ENCODE measurements around the gene COA5.

Gene COA5

DNA sequence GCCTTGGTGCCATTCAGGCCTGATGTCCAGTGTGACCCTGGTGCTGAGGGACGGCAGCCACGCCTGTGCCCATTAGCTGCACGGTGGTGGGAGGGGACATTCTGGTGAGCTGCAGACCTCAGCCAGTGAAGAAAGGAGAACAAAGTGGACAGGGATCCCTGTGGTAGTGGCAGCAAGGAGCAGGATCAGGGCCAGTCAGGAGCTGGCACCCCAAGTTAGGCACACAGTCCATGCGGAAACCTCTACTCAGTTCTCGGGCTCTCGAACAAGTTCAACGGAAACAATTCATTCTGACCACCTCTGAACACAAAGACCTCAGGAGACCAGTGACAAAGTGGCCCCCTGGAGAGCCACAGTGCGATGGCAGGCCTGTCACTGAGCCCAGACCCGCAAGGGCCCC is 30.1 kb downstream of the COA5 start:
- H3K4me1 ChIP-seq (ENCODE audit: control insufficient read depth, insufficient read depth, low read length), result no peaks in the 10 kb centered on the region
- no peaks in the 10 kb centered on the region for H3K27me3 ChIP-seq (ENCODE audit: control insufficient read depth, insufficient read depth, low read length)
- H3K9ac ChIP-seq (ENCODE audit: low read length), result no peak overlapping the region
- peaks cover 15% of the 10 kb centered on the region for H3K36me3 ChIP-seq (ENCODE audit: control insufficient read depth, insufficient read depth, low read length)
- H3K27ac ChIP-seq (ENCODE audit: low read depth, low read length), result no peak overlapping the region
- no peak overlapping the region for H3K4me3 ChIP-seq (ENCODE audit: low read length)

DNA sequence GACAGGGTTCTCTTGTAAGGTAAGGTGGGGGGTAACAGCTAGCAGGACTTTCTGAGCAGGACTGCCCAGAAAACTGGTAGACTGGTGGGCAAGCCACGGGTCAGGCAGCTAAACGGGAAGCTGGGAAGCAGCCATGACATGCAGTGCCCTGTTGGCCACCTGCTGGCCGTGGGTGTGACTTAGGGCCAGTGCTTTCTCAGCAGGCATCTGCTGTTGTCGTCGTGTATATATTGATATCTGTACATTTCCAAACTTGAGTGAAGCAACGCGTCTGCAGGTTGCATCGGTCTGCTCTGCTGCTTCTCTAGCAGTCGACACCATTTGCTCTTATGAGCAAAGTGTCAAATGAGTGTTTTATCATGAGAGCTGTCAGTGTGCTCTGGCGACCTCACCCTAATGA is 31.0 kb downstream of the COA5 start:
- Histone ChIP-seq H3K4me3 (ENCODE audit: low read length) (no peak overlapping the region), H3K27ac (ENCODE audit: low read depth, low read length) (no peak overlapping the region), H3K4me1 (ENCODE audit: control insufficient read depth, insufficient read depth, low read length) (no peaks in the 10 kb centered on the region), H3K36me3 (ENCODE audit: control insufficient read depth, insufficient read depth, low read length) (peaks cover 10% of the 10 kb centered on the region), H3K9ac (ENCODE audit: low read length) (no peak overlapping the region), H3K27me3 (ENCODE audit: control insufficient read depth, insufficient read depth, low read length) (no peaks in the 10 kb centered on the region)

DNA sequence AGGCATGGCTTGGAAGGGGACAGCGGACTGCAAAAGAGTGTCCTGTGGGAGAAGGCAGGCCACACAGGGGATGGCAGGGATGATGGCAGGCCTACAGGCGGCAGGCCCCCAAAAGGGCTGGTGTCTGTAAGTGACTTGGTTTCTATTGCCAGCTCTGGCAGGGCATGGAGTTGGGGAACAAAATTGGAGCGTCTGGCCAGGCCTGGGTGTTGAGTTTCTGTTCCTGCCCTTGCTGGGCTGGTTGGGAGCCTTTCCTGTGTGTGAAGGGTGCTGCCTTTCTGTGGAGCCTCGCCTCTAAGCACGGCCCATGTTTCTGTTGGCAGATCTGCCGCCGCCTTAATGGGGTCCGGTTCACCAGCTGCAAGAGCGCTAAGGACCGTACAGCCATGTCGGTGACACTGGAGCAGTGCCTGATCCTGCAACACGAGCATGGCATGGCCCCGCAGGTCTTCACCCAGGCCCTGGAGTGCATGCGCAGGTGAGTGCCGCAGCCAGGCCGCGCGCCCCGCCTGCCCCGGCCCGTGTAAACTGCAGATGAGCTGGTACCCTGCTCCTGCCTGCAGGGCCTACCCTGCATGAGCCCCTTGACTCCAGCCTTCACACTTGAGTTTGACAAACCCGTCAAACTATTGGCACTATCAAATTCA is 31.5 kb downstream of the COA5 start:
- H3K27me3 ChIP-seq (ENCODE audit: control insufficient read depth, insufficient read depth, low read length), result no peaks in the 10 kb centered on the region
- no peak overlapping the region for H3K4me3 ChIP-seq (ENCODE audit: low read length)
- no peak overlapping the region for H3K9ac ChIP-seq (ENCODE audit: low read length)
- H3K27ac ChIP-seq (ENCODE audit: low read depth, low read length), result no peak overlapping the region
- H3K36me3 ChIP-seq (ENCODE audit: control insufficient read depth, insufficient read depth, low read length), result peaks cover 10% of the 10 kb centered on the region
- no peaks in the 10 kb centered on the region for H3K4me1 ChIP-seq (ENCODE audit: control insufficient read depth, insufficient read depth, low read length)

DNA sequence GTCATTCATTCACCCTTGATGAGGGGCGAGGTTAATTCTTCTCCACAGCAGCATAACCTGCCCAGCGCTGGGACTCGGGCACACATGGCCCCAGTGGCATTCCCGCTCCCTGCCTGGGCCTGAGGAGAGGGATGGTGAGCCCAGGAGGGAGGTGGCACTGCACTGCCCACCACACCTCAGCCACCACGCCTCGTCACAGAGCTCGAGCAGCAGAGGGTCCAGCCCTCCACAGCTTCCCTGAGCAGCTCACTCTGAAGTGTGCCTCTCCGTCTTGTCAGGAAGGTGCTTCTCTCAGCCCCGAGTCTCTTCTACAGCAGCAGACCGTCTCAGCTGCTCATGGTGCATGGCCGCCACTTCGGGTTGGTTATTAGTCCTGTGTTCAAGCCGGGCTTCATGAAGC is 34.9 kb downstream of the COA5 start:
- Histone ChIP-seq H3K36me3 (ENCODE audit: control insufficient read depth, insufficient read depth, low read length) (peaks cover 34% of the 10 kb centered on the region), H3K27ac (ENCODE audit: low read depth, low read length) (no peak overlapping the region), H3K27me3 (ENCODE audit: control insufficient read depth, insufficient read depth, low read length) (peaks cover 2% of the 10 kb centered on the region), H3K9ac (ENCODE audit: low read length) (no peak overlapping the region), H3K4me1 (ENCODE audit: control insufficient read depth, insufficient read depth, low read length) (no peaks in the 10 kb centered on the region), H3K4me3 (ENCODE audit: low read length) (no peak overlapping the region)

DNA sequence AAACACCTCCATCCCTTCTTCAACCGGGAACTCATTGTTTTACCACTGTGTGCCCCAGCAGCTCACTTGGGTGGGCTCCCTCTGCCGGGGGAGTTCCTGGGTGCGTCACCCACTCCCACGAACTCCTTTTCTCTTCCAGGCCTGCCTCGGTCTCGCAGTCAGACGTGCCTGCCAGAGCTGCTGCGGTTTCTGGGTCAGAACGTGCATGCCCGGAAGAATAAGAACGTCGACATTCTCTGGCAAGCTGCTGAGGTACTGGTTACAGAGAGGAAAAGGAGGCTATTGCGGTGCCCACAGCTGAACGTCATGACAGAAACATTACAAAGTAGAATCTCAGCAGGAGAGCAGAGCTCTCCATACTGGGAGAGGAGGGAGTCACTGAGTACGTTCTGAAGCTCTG is 35.6 kb downstream of the COA5 start:
- Histone ChIP-seq H3K4me3 (ENCODE audit: low read length) (no peak overlapping the region), H3K27me3 (ENCODE audit: control insufficient read depth, insufficient read depth, low read length) (peaks cover 2% of the 10 kb centered on the region), H3K9ac (ENCODE audit: low read length) (no peak overlapping the region), H3K27ac (ENCODE audit: low read depth, low read length) (no peak overlapping the region), H3K4me1 (ENCODE audit: control insufficient read depth, insufficient read depth, low read length) (no peaks in the 10 kb centered on the region), H3K36me3 (ENCODE audit: control insufficient read depth, insufficient read depth, low read length) (peaks cover 41% of the 10 kb centered on the region)

DNA sequence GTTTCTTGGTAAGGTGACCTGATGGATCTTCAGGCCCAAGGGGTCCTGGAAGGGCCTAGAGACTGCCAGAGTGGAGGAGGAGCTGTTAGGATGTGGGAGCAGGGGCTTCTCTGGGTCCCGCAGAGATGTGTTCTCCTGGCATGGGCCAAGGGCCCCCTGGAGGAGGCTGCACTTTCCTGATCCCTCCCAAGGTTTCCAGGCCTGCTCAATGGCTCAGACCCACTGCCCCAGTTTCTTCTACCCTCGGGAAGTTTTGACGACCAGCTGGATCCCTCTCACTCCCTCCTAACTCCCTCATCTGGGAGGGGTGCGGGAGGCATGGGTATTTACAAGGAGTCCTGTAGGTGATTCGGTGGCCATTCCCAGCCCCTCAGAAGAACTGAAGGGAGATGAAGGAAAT is 36.1 kb downstream of the COA5 start:
- no peaks in the 10 kb centered on the region for H3K4me1 ChIP-seq (ENCODE audit: control insufficient read depth, insufficient read depth, low read length)
- H3K4me3 ChIP-seq (ENCODE audit: low read length), result no peak overlapping the region
- peaks cover 46% of the 10 kb centered on the region for H3K36me3 ChIP-seq (ENCODE audit: control insufficient read depth, insufficient read depth, low read length)
- H3K27ac ChIP-seq (ENCODE audit: low read depth, low read length), result no peak overlapping the region
- no peak overlapping the region for H3K9ac ChIP-seq (ENCODE audit: low read length)
- H3K27me3 ChIP-seq (ENCODE audit: control insufficient read depth, insufficient read depth, low read length), result peaks cover 2% of the 10 kb centered on the region

DNA sequence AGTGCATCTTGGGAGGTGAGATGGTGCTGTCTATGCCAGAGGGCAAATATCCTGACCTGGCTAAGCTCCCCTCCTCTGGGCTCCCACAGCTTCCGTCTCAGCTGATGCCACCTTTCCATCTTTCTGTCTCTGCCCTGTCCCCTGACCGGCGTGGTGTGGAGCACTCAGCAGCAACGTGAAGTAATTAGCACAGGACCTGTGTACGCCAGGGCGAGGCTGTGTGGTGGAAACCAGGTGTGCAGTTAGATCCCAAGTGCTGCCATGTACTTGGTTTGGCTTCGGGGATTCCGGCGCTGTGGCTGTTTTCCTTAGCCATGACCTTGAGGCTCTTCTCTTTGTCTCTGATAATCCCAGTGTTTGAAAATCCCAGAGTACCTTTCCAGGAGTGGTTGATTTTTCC is 36.5 kb downstream of the COA5 start:
- H3K36me3 ChIP-seq (ENCODE audit: control insufficient read depth, insufficient read depth, low read length), result peaks cover 49% of the 10 kb centered on the region
- no peaks in the 10 kb centered on the region for H3K4me1 ChIP-seq (ENCODE audit: control insufficient read depth, insufficient read depth, low read length)
- H3K27me3 ChIP-seq (ENCODE audit: control insufficient read depth, insufficient read depth, low read length), result peaks cover 2% of the 10 kb centered on the region
- H3K27ac ChIP-seq (ENCODE audit: low read depth, low read length), result no peak overlapping the region
- no peak overlapping the region for H3K4me3 ChIP-seq (ENCODE audit: low read length)
- H3K9ac ChIP-seq (ENCODE audit: low read length), result no peak overlapping the region

DNA sequence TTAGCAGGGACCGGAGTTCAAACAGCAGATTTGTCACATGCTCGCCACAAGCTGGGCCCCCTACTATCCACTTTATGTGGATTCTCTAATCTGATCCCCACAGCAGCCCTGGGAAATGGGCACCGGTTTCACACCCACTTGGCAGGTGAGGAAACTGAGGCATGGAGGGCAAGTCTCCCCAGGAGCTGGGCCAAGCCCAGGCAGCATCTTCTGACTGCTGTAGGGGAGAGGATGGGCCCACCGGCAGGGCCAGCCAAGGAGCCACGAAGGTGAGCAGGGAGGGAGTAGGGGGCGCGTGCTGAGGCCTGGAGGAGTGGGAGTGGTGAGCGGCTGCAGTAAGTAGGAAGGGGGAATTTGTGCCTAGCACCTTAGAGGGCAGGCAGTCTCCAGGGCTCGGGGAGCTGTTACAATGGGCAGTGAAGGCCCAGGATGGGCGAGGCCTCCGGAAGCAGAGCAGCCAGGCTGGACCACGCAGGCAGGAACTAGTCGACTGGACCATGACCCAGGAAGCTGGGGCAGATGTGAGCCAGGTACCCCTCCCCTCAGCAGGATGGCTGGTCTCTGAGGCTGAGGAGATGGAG is 37.1 kb downstream of the COA5 start:
- peaks cover 53% of the 10 kb centered on the region for H3K36me3 ChIP-seq (ENCODE audit: control insufficient read depth, insufficient read depth, low read length)
- no peaks in the 10 kb centered on the region for H3K4me1 ChIP-seq (ENCODE audit: control insufficient read depth, insufficient read depth, low read length)
- peaks cover 2% of the 10 kb centered on the region for H3K27me3 ChIP-seq (ENCODE audit: control insufficient read depth, insufficient read depth, low read length)
- H3K27ac ChIP-seq (ENCODE audit: low read depth, low read length), result no peak overlapping the region
- H3K9ac ChIP-seq (ENCODE audit: low read length), result no peak overlapping the region
- H3K4me3 ChIP-seq (ENCODE audit: low read length), result no peak overlapping the region

DNA sequence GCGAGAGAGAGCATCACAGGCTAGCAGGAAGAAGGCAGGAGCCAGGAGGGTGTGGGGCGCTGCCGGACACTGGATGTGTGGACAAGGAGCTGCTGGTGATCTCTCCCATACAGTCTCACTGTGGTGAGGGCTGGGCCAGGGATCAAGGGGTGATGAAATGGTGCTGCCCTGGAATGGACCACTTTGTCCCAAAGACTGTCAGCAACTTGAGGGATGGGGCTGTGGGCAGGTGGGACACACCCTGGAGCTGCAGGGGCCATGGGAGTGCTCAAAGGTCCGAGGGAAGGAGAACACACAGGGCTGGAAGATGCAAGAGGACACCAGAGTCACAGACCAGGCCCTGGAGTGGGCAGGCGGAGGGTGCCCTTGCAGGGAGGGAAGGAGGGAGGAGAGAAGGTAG is 38.0 kb downstream of the COA5 start:
- peaks cover 2% of the 10 kb centered on the region for H3K27me3 ChIP-seq (ENCODE audit: control insufficient read depth, insufficient read depth, low read length)
- no peaks in the 10 kb centered on the region for H3K4me1 ChIP-seq (ENCODE audit: control insufficient read depth, insufficient read depth, low read length)
- H3K36me3 ChIP-seq (ENCODE audit: control insufficient read depth, insufficient read depth, low read length), result peaks cover 54% of the 10 kb centered on the region
- no peak overlapping the region for H3K9ac ChIP-seq (ENCODE audit: low read length)
- no peak overlapping the region for H3K27ac ChIP-seq (ENCODE audit: low read depth, low read length)
- no peak overlapping the region for H3K4me3 ChIP-seq (ENCODE audit: low read length)

DNA sequence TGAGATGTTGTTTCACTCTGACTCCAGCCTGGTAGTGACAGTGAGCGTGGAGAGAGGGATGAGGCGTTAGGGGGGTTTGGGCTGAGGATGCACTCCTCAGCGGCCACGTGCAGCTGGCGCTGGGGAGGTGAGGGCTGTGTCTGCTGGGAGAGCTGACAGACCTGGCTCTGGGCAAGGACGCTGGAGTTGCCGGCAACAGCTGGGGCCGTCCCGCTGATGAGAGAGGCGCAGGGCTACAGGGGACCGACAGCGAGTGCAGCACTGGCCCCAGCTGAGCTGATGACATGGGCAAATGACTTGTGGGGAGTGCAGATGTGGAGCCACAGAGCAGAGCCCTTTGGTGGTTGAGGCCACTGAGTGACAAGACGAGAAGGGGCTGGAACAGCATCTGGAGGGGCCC is 38.4 kb downstream of the COA5 start:
- Histone ChIP-seq H3K4me1 (ENCODE audit: control insufficient read depth, insufficient read depth, low read length) (no peaks in the 10 kb centered on the region), H3K27ac (ENCODE audit: low read depth, low read length) (no peak overlapping the region), H3K27me3 (ENCODE audit: control insufficient read depth, insufficient read depth, low read length) (peaks cover 2% of the 10 kb centered on the region), H3K4me3 (ENCODE audit: low read length) (no peak overlapping the region), H3K36me3 (ENCODE audit: control insufficient read depth, insufficient read depth, low read length) (peaks cover 54% of the 10 kb centered on the region), H3K9ac (ENCODE audit: low read length) (no peak overlapping the region)

DNA sequence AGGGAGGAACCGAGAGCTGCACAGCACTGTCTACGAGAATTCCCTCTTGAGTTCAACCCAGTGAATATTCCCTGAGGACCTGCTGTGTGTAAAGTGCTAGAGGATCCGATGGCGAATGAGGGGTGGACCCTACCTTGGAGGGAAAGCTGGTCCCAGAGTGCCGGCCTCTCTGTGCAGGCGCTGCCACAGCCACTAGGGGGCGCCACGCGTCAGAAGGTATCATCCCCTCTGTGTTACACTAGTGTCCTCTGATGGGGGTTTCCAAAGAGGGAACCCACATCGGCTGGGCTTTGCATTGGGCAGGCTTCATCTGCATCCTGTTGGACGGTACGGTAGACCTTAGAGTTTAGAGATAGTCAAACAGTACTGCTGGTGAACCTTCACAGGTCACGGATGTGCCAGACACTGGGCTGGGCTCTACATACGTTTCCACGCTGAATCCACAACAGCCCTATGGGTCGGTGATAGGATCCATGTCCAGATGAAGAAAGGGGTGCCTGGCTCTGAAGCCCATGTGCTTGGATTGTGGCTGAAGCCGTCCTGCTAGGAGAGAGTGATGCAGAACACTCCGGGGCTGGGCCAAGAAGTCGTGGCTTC is 39.0 kb downstream of the COA5 start:
- H3K4me1 ChIP-seq (ENCODE audit: control insufficient read depth, insufficient read depth, low read length), result no peaks in the 10 kb centered on the region
- no peak overlapping the region for H3K4me3 ChIP-seq (ENCODE audit: low read length)
- H3K27ac ChIP-seq (ENCODE audit: low read depth, low read length), result no peak overlapping the region
- H3K27me3 ChIP-seq (ENCODE audit: control insufficient read depth, insufficient read depth, low read length), result peaks cover 2% of the 10 kb centered on the region
- peaks cover 50% of the 10 kb centered on the region for H3K36me3 ChIP-seq (ENCODE audit: control insufficient read depth, insufficient read depth, low read length)
- no peak overlapping the region for H3K9ac ChIP-seq (ENCODE audit: low read length)

DNA sequence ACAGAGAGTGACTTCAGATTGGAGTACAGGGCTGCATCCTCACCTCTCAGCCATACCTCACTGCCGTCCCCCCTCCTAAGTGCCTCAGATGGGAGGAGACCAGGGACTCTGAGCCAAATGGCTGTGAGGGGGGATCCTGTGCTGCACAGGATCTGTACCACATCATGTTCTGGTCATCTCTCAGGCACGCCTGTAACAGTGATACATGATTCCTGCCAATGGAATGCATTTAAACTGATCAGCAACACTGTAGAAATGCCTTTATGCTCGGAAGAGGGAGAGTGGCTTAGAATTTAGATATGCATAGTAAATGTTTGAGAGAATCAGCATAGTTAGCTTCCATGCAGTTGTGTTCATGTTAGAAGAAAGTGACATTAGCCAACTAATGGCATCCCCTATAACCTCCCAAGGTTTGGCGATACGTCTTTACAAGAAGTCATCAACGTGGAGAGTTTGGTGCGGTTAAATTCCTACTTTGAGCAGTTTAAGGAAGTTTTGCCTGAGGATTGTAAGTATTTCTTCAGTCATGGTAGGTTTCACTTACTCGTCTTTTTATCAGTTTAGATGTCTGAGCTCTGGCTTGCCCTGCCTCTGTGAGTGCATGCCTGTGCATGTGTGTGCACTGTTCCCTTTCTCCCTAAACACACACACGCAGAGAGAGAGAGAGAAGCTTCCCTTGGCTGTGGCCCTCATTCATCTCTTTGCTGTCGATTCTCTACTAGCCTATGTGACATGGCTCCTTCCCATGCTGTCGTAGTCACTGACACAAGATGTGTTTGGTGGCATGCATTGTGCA is 40.0 kb downstream of the COA5 start:
- Histone ChIP-seq H3K27me3 (ENCODE audit: control insufficient read depth, insufficient read depth, low read length) (peaks cover 2% of the 10 kb centered on the region), H3K4me1 (ENCODE audit: control insufficient read depth, insufficient read depth, low read length) (no peaks in the 10 kb centered on the region), H3K4me3 (ENCODE audit: low read length) (no peak overlapping the region), H3K36me3 (ENCODE audit: control insufficient read depth, insufficient read depth, low read length) (peaks cover 47% of the 10 kb centered on the region), H3K9ac (ENCODE audit: low read length) (no peak overlapping the region), H3K27ac (ENCODE audit: low read depth, low read length) (no peak overlapping the region)
